K562 (cell line): Measurements from ENCODE around the gene SPNS2. TPM values are rescaled to one million over a fixed set of nuclear protein-coding genes. Genes with fewer than 3 reads are reported as not detected.
A peak's percentile ranks its signal among the peaks of the same experiment; 100 is the strongest.

Source experiments
- ATAC-seq: fragments of 200-7000 bp; cut with Tn5 transposase; 3 replicates; pipeline ENCODE4 v1.9.1; 2020; ENCODE audit warnings: moderate library complexity
- BruUV-seq: library from RNA; stranded (reverse); fragments of 400-500 nt; replicated peaks from 2 replicates; lab custom pipeline; 2021; lab: Mats Ljungman, UMichigan
- CTCF ChIA-PET: fragments of 300-600 bp; formaldehyde crosslinking; extraction: SDS; loops from one replicate; lab custom pipeline; 2021; ENCODE audit warnings: low intra/inter-chr PET ratio; lab: Yijun Ruan, JAX
- POLR2A ChIA-PET: fragments of 300-600, 350-650 bp; sonication (Branson Sonifier 250); formaldehyde crosslinking; extraction: SDS; loops from one replicate; lab custom pipeline; 2021; ENCODE audit warnings: antibody characterized with exemption, inconsistent platforms; lab: Yijun Ruan, JAX
- DNase-seq, 4 experiments: peaks; one replicate each; pipeline versions ENCODE4 v3.0.0 to v3.0.0-alpha.2; 2011 to 2018; ENCODE audit warnings: low spot score in 3 of 4, mixed read lengths in 3 of 4; ENCODE audit errors: extremely low read depth in 1 of 4
- FAIRE-seq: peaks from 2 replicates; lab custom pipeline; 2011; peaks lifted over from hg19 to GRCh38; lab: Jason Lieb, UNC
- H2AFZ ChIP-seq: 2 replicates; pipeline ENCODE4 v1.6.0; 2011; ENCODE audit warnings: low read depth, low read length, control low read depth, inconsistent platforms
- H3K27ac ChIP-seq: fragments of 200-600 bp; 3 replicates; pipeline ENCODE4 v1.8.0; 2011; ENCODE audit warnings: low read depth, mild to moderate bottlenecking, control low read depth, inconsistent platforms, low read length, moderate library complexity, mixed read lengths; ENCODE audit errors: extremely low read depth
- H3K27me3 ChIP-seq, 2 experiments: fragments of 300-600 bp in 1 of 2; 2 replicates in 1 of 2; 3 replicates in 1 of 2; pipeline versions ENCODE4 v1.6.0 to v1.8.0; 2011; ENCODE audit warnings: inconsistent platforms in 2 of 2, low read length in 2 of 2, mild to moderate bottlenecking in 1 of 2, mixed read lengths in 1 of 2, moderate library complexity in 1 of 2; ENCODE audit not compliant: control insufficient read depth in 2 of 2, insufficient read depth in 2 of 2
- H3K36me3 ChIP-seq: fragments of 300-600 bp; 3 replicates; pipeline ENCODE4 v1.8.0; 2011; ENCODE audit warnings: mild to moderate bottlenecking, low read length, inconsistent platforms; ENCODE audit not compliant: control insufficient read depth, insufficient read depth
- H3K4me1 ChIP-seq, 2 experiments: fragments of 200-600 bp in 1 of 2; replicated peaks in 1 of 2; 2 replicates in 1 of 2; 3 replicates in 1 of 2; pipeline versions ENCODE4 v1.5.1 to v1.8.0; 2011; ENCODE audit warnings: inconsistent platforms in 2 of 2, low read length in 2 of 2, mild to moderate bottlenecking in 1 of 2, mixed read lengths in 1 of 2, moderate library complexity in 1 of 2; ENCODE audit not compliant: control insufficient read depth in 2 of 2, insufficient read depth in 2 of 2
- H3K4me2 ChIP-seq: 2 replicates; pipeline ENCODE4 v1.6.1; 2011; ENCODE audit warnings: low read length, control low read depth, inconsistent platforms, mixed read lengths; ENCODE audit not compliant: insufficient read depth
- H3K4me3 ChIP-seq: fragments of 200-600 bp; sonication (generic), shearing (Covaris generic); 2 replicates; pipeline ENCODE4 v1.5.1; 2016; ENCODE audit warnings: control low read depth, inconsistent platforms
- H3K79me2 ChIP-seq: fragments of 200-600 bp; 3 replicates; pipeline ENCODE4 v1.8.0; 2011; ENCODE audit warnings: low read length, inconsistent platforms; ENCODE audit not compliant: control insufficient read depth, insufficient read depth
- H3K9ac ChIP-seq, 2 experiments: 2 replicates each; pipeline versions ENCODE4 v1.6.0 to v1.6.1; 2011; ENCODE audit warnings: low read depth in 2 of 2, low read length in 2 of 2, control low read depth in 1 of 2, inconsistent platforms in 1 of 2, mild to moderate bottlenecking in 1 of 2, mixed read lengths in 1 of 2; ENCODE audit not compliant: insufficient read depth in 1 of 2
- H3K9me1 ChIP-seq: one replicate; pipeline ENCODE4 v1.6.0; 2011; ENCODE audit warnings: inconsistent platforms, mild to moderate bottlenecking, low read length, moderate library complexity; ENCODE audit not compliant: control insufficient read depth, insufficient read depth
- H3K9me3 ChIP-seq: replicated peaks from 2 replicates; pipeline ENCODE4 v1.5.1; 2011; ENCODE audit warnings: low read depth, low read length, inconsistent platforms; ENCODE audit not compliant: control insufficient read depth, insufficient read depth
- H4K20me1 ChIP-seq: replicated peaks from 2 replicates; pipeline ENCODE4 v1.6.1; 2011; ENCODE audit warnings: low read length, inconsistent platforms, mixed read lengths; ENCODE audit not compliant: control insufficient read depth, insufficient read depth
- ARHGAP35 ChIP-seq: fragments of 450-650 bp; IDR thresholded peaks from 2 replicates; pipeline ENCODE4 v1.6.1; 2018; ENCODE audit not compliant: partially characterized antibody
- C11orf30 ChIP-seq: fragments of 450-650 bp; IDR thresholded peaks from 2 replicates; pipeline ENCODE4 v1.6.1; 2016; ENCODE audit warnings: low read depth, mild to moderate bottlenecking
- NFIC ChIP-seq: fragments of 450-650 bp; IDR thresholded peaks from 2 replicates; pipeline ENCODE4 v1.6.1; 2017; ENCODE audit warnings: mild to moderate bottlenecking, inconsistent platforms
- POLR2G ChIP-seq: fragments of 200-400 bp; formaldehyde crosslinking; IDR thresholded peaks from 2 replicates; pipeline ENCODE4 v1.6.1; 2017; ENCODE audit warnings: low read depth, mild to moderate bottlenecking, antibody characterized with exemption, low read length, moderate library complexity
- RBFOX2 ChIP-seq: fragments of 200-400 bp; formaldehyde crosslinking; IDR thresholded peaks from 2 replicates; pipeline ENCODE4 v1.6.1; 2017; ENCODE audit warnings: low read depth, mild to moderate bottlenecking, low read length, moderate library complexity
- TFAM ChIP-seq: fragments of 250-450 bp; sonication (Bioruptor Pico); conservative IDR thresholded peaks from 2 replicates; pipeline ENCODE4 v1.5.0; 2021; ENCODE audit warnings: mild to moderate bottlenecking, moderate library complexity
- whole genome bisulfite sequencing: fragments of 100-300 bp; shearing (Covaris generic); methylation state at CpG from one replicate; pipeline ENCODE4 v1.1.6; 2016; ENCODE audit warnings: low coverage, mixed read lengths; ENCODE audit not compliant: insufficient coverage; ENCODE audit errors: missing lambda C conversion rate; 5-methylcytosine and 5-hydroxymethylcytosine counted together
- in situ Hi-C: fragments of 300-500 bp; cut with MboI; formaldehyde crosslinking; loops from 4 replicates; pipeline ENCODE4 v1.15.0; 2018; ENCODE audit warnings: inconsistent platforms, mixed read lengths
- intact Hi-C: fragments of 100-400 bp; cut with micrococcal nuclease; formaldehyde crosslinking; loops from 2 replicates; pipeline ENCODE4 v1.14.2; 2022
- polyA plus RNA-seq, 8 experiments: library from polyadenylated mRNA; depleted of rRNA in 4 of 8; stranded (reverse) in 5 of 8; unstranded in 3 of 8; fragments of >200 nt; fragmentation: Nextera tagmentation in 2 of 8; fragmentation: Illumina TruSeq in 1 of 8; extraction: Ambion mirVana in 2 of 8; extraction: Trizol in 1 of 8; gene quantifications; 2 replicates each; pipeline versions ENCODE4 v1.2.1 to v1.2.3, GENCODE V29; 2011 to 2014; ENCODE audit warnings: inconsistent platforms in 1 of 8, missing spikeins in 1 of 8
- total RNA-seq, 7 experiments: library from RNA; depleted of rRNA in 6 of 7; stranded (reverse); fragments of >200 nt in 6 of 7; fragmentation: Illumina TruSeq in 2 of 7; extraction: Trizol in 2 of 7; gene quantifications; 2 replicates each; pipeline versions ENCODE4 v1.2.1 to v1.2.3, GENCODE V29; 2011 to 2021; ENCODE audit warnings: low replicate concordance in 1 of 7

Gene SPNS2
- total and polyA plus RNA-seq, 9 of the 15 experiments (the other 6 are each of a cell fraction or from before 2014, with no cell fraction given), result 0.06 TPM; not detected in 8

DNA sequence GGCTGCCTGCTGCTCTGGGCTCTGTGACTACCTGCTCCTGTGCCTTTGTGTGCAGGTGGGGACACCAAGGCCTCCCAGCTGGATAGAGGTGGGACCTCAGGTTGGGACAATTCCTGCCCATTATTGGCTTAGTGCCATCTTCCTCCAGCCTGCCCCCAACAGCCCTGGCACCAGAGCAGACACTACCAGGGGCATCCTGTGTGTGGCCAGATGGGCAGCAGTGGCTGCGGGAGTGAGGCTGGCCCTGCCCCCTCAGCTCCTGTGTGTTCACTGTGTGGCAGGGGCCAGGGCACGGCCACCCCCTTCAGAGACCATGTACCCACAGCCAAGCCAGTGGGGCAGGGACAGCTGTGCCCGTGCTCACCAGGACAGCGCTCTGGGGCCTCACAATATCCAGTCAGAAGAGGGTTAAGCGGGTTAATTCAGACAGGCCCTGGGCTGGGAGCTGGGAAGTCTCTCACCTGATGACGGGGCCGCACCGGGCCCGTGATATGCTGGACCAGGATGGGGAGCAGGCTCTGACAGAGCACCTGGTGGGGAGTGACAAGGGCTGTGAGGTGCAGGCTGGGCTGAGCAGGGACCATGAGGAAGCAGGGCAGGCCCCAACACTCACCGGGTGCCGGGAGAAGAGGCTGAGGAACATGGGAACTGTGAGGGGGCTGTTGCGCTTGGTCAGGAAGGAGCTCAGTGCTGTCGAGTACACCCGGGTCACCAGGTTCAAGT, 43.5 kb downstream of the SPNS2 start:
- in situ Hi-C loops (no loop called here), intact Hi-C loops (loop anchor here (5.0 kb wide), 1 partner anchor 120 kb away; no protein-coding TSS in a partner anchor)
- no peak for FAIRE-seq
- Histone ChIP-seq H3K79me2 (no peaks in the 10 kb centered on the region), H3K27ac (no peak overlapping the region), H3K4me2 (no peak overlapping the region), H3K36me3 (peaks cover 90% of the 10 kb centered on the region; the same call in 2 of the 3 replicates), H4K20me1 (no peaks in the 10 kb centered on the region; the same call in 1 of the 2 replicates), H3K9me3 (no peaks in the 10 kb centered on the region), H3K4me1 (peaks cover 0 to 65% of the 10 kb centered on the region in 2 experiments; a peak in 2 of 5 replicates), H3K27me3 (no peaks in the 10 kb centered on the region), H3K9ac (no peak overlapping the region), H3K4me3 (no peak overlapping the region), H3K9me1 (no peaks in the 10 kb centered on the region), H2AFZ (no peak overlapping the region)
- no TSS peak for BruUV-seq
- CTCF ChIA-PET, result no interaction called here
- no peak for ATAC-seq
- POLR2A ChIA-PET, result interaction anchor here (0.6 kb wide), 1 partner anchor 538 kb away, joined by 4 read pairs; no protein-coding TSS in a partner anchor
- DNase-seq, result no peak
- TF ChIP-seq ARHGAP35, result no peak
- TF ChIP-seq NFIC, result peak; percentile 74
- TF ChIP-seq C11orf30, result no peak
- TF ChIP-seq RBFOX2, result peak; percentile 25; the same call in 1 of the 2 replicates
- WGBS, result 89% methylated on average over 8 of the region's 14 CpGs

DNA sequence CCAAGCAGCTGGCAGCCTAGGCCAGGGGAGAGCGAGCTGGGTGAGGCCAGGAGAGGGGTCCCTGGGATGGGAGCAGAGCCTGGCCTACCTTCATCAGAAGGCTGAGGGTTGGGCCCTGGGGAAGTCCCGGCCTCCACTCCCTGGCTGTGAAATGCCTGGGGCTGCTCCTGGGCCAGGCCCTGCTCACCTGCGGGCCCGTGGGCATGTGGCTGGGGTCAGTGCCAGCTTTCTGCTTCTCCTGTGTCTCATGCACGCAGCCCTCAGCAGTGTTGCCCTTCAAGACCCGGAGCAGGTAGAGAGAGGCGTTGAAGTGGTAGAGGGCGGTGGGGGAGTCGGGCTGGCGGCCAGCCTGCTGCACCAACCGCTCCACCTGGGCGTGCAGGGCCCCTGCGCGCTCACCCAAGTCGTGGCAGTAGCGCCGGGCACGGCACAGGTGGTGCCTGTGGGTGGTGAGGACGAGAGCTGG, 44.1 kb downstream of the SPNS2 start:
- no peak overlapping the region for H3K4me3 ChIP-seq
- 96% methylated on average over 5 of the region's 19 CpGs for WGBS
- peaks cover 90% of the 10 kb centered on the region; the same call in 2 of the 3 replicates for H3K36me3 ChIP-seq
- H3K27ac ChIP-seq, result no peak overlapping the region
- TF ChIP-seq TFAM (CRISPR knock-in tag) (no peak), POLR2G (peak; percentile 42; the same call in 1 of the 2 replicates)
- CTCF ChIA-PET, result no interaction called here
- H4K20me1 ChIP-seq, result no peaks in the 10 kb centered on the region
- H3K4me2 ChIP-seq, result no peak overlapping the region
- no peaks in the 10 kb centered on the region for H3K27me3 ChIP-seq
- H3K9me1 ChIP-seq, result no peaks in the 10 kb centered on the region
- H3K9ac ChIP-seq, result no peak overlapping the region
- no TSS peak for BruUV-seq
- no peaks in the 10 kb centered on the region for H3K79me2 ChIP-seq
- in situ Hi-C loops, result no loop called here
- H3K9me3 ChIP-seq, result no peaks in the 10 kb centered on the region
- no peak for ATAC-seq
- POLR2A ChIA-PET, result no interaction called here
- no peak overlapping the region for H2AFZ ChIP-seq
- no peak for FAIRE-seq
- intact Hi-C loops, result loop anchor here (5.0 kb wide), 1 partner anchor 120 kb away; no protein-coding TSS in a partner anchor
- H3K4me1 ChIP-seq, result peaks cover 0 to 60% of the 10 kb centered on the region in 2 experiments; a peak in 2 of 5 replicates
- DNase-seq, result no peak
